PC-9 (cell line): Measurements from ENCODE around the gene GK. TPM values are rescaled to one million over a fixed set of nuclear protein-coding genes. Genes with fewer than 3 reads are reported as not detected.
"Not testable (repeated sequence)": the region's sequence is repeated elsewhere in the genome, so short reads cannot be mapped to it uniquely, and the experiment has no call there.

Source experiments
- BruUV-seq: library from RNA; stranded (reverse); fragments of 400-500 nt; replicated peaks from 2 replicates; lab custom pipeline; 2021; lab: Mats Ljungman, UMichigan
- CTCF ChIA-PET: fragments of 300-600 bp; sonication (Branson Sonifier 250); formaldehyde crosslinking; loops from one replicate; lab custom pipeline; 2022; ENCODE audit warnings: antibody characterized with exemption; lab: Charles Lee
- POLR2A ChIA-PET: fragments of 300-600 bp; sonication (Branson Sonifier 250); formaldehyde crosslinking; loops from one replicate; lab custom pipeline; 2022; ENCODE audit warnings: antibody characterized with exemption; ENCODE audit not compliant: unreplicated experiment; lab: Charles Lee
- DNase-seq, 2 experiments: peaks; one replicate each; pipeline versions ENCODE4 v3.0.0 to v3.0.0-alpha.2; 2015 to 2022; ENCODE audit warnings: mixed read lengths in 1 of 2
- H2AFZ ChIP-seq: fragments of 200-600 bp; sonication (generic); 2 replicates; pipeline ENCODE4 v1.8.1; 2017; ENCODE audit warnings: antibody characterized with exemption
- H3F3A ChIP-seq: fragments of 200-600 bp; sonication (generic); 2 replicates; pipeline ENCODE4 v1.8.1; 2017; ENCODE audit warnings: antibody characterized with exemption, mild to moderate bottlenecking, low read depth; ENCODE audit not compliant: insufficient read depth
- H3K27ac ChIP-seq: fragments of 200-600 bp; sonication (generic); 2 replicates; pipeline ENCODE4 v1.6.1; 2016; ENCODE audit warnings: mixed run types
- H3K27me3 ChIP-seq: fragments of 200-600 bp; sonication (generic); 2 replicates; pipeline ENCODE4 v1.6.1; 2016; ENCODE audit warnings: low read depth, mixed run types; ENCODE audit not compliant: insufficient read depth
- H3K36me3 ChIP-seq: fragments of 200-600 bp; sonication (generic); 2 replicates; pipeline ENCODE4 v1.6.1; 2016; ENCODE audit warnings: low read depth, mixed run types
- H3K4me1 ChIP-seq: fragments of 200-600 bp; sonication (generic); replicated peaks from 2 replicates; pipeline ENCODE4 v1.6.1; 2016; ENCODE audit warnings: mixed run types; ENCODE audit not compliant: insufficient read depth
- H3K4me2 ChIP-seq: fragments of 200-600 bp; sonication (generic); 2 replicates; pipeline ENCODE4 v1.6.1; 2017; ENCODE audit warnings: mixed run types
- H3K4me3 ChIP-seq: fragments of 200-600 bp; sonication (generic); 2 replicates; pipeline ENCODE4 v1.6.1; 2016; ENCODE audit warnings: mixed run types
- H3K79me2 ChIP-seq: fragments of 200-600 bp; sonication (generic); 2 replicates; pipeline ENCODE4 v1.6.1; 2017; ENCODE audit warnings: low read depth, mixed run types
- H3K9me2 ChIP-seq: fragments of 200-600 bp; sonication (generic); 2 replicates; pipeline ENCODE4 v1.8.1; 2017; ENCODE audit warnings: mild to moderate bottlenecking; ENCODE audit not compliant: insufficient read depth
- H3K9me3 ChIP-seq: fragments of 200-600 bp; sonication (generic); 2 replicates; pipeline ENCODE4 v1.8.1; 2016; ENCODE audit warnings: low read depth; ENCODE audit not compliant: insufficient read depth
- H4K20me1 ChIP-seq: fragments of 200-600 bp; sonication (generic); 2 replicates; pipeline ENCODE4 v1.8.1; 2017; ENCODE audit not compliant: insufficient read depth
- CTCF ChIP-seq: fragments of 200-600 bp; sonication (generic); conservative IDR thresholded peaks from 2 replicates; pipeline ENCODE4 v1.6.1; 2017; ENCODE audit warnings: mixed run types, antibody characterized with exemption, mild to moderate bottlenecking, moderate library complexity
- EZH2 ChIP-seq: fragments of 200-600 bp; sonication (generic); IDR thresholded peaks from 2 replicates; pipeline ENCODE4 v1.8.0; 2017; ENCODE audit warnings: antibody characterized with exemption, low read depth
- intact Hi-C: fragments of 100-400 bp; cut with micrococcal nuclease; formaldehyde crosslinking; loops from one replicate; pipeline ENCODE4 v1.10.0; 2022; ENCODE audit not compliant: unreplicated experiment
- total RNA-seq: library from RNA; stranded (reverse); gene quantifications from 2 replicates; pipeline ENCODE4 v1.2.3, GENCODE V29; 2021

Gene GK
- total RNA-seq, 1 experiment from 2014 or later, result 5.4 TPM

DNA sequence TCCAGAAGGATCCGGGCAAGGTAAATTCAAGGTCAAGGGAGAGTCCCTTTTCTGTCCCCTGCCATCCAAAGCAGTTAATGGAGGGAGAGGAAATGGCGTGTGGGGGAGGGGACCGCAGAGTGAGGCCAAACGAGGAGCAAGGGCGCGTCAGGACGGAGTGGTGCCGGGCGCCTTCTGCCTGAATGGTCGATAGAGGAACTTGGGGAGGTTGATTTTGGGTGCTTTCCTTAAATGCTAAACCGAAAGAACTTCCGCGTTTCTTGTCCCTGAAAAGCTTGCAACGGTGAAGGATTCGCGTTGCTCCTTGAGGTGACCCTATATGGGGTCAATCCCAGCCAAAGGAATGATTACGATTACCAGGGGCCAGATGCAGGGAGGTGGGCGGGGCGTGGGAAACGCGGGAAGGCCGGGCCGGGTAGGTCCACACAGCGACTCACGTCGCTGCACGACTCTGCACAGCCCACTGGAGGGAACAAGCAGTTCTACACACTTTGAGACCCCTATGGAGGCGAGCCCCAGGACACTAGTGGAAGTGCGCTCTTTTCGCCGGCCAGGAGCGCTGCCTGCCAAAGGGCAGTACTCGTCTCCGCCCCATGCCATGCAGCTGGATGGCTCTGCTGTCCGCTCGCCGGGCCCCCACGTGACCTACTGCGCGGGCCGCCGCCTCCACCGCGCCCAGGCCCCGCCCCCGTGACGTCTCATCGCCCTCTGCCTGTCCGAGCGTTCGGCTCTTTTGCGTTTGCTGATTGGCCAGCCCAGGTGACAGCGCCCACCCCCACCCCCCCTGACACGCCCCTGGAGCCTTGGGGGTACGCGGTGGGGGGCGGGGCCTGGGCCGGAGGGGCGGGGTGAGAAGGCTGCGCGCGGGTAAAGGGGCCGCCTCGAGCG, 452 bp upstream of the GK start:
- H3K4me2 ChIP-seq, result peak overlapping the region; percentile 86
- ChIA-PET CTCF (no interaction called here), POLR2A (no interaction called here)
- 0 out of 2 replicates have a peak, but pooled peaks cover 6% of the 10 kb centered on the region for H3K4me1 ChIP-seq
- no peak for TF ChIP-seq CTCF
- no peak for TF ChIP-seq EZH2
- H3K4me3 ChIP-seq, result peak overlapping the region; percentile 83
- peak; percentile 79 to 93 for DNase-seq
- H3K36me3 ChIP-seq, result no peaks in the 10 kb centered on the region
- no peaks in the 10 kb centered on the region for H3K27me3 ChIP-seq
- H3K79me2 ChIP-seq, result no peaks in the 10 kb centered on the region
- peak overlapping the region; percentile 98 for H2AFZ ChIP-seq
- intact Hi-C loops, result no loop called here
- H3K27ac ChIP-seq, result no peak overlapping the region
- H3K9me2 ChIP-seq, result no peaks in the 10 kb centered on the region
- no peaks in the 10 kb centered on the region for H4K20me1 ChIP-seq
- BruUV-seq, result no TSS peak
- H3K9me3 ChIP-seq, result no peaks in the 10 kb centered on the region
- H3F3A ChIP-seq, result no peaks in the 10 kb centered on the region; the same call in 1 of the 2 replicates

DNA sequence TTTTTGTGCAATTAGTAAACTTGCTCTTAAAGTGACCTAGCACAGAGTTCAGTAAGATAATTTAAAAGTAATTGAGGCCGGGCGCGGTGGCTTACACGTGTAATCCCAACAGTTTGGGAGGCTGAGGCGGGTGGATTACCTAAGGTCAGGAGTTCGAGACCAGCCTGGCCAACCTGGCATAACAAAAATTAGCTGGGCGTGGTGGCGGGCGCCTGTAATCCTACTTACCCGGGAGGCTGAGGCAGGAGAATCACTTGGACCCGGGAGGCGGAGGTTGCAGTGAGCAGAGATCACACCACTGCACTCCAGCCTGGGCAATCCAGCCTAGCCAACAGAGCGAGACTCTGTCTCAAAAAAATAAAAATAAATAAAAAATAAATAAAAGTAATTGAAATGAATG, 1.2 kb downstream of the GK start:
- CTCF ChIA-PET, H3K9me2 ChIP-seq, H4K20me1 ChIP-seq, H3K4me3 ChIP-seq, H3K4me1 ChIP-seq, H3F3A ChIP-seq, DNase-seq, H2AFZ ChIP-seq, H3K9me3 ChIP-seq, BruUV-seq, intact Hi-C loops, H3K27me3 ChIP-seq, H3K36me3 ChIP-seq, H3K79me2 ChIP-seq, POLR2A ChIA-PET, H3K27ac ChIP-seq: not testable (repeated sequence)
- peak overlapping the region; percentile 79 for H3K4me2 ChIP-seq

- Histone ChIP-seq H3K27me3 (no peaks in the 10 kb centered on the region), H3F3A (no peaks in the 10 kb centered on the region; the same call in 1 of the 2 replicates), H3K4me3 (no peak overlapping the region), H4K20me1 (no peaks in the 10 kb centered on the region), H3K9me3 (no peaks in the 10 kb centered on the region), H3K79me2 (no peaks in the 10 kb centered on the region), H2AFZ (no peak overlapping the region), H3K4me1 (0 out of 2 replicates have a peak, but pooled peaks cover 3% of the 10 kb centered on the region), H3K27ac (no peak overlapping the region), H3K36me3 (no peaks in the 10 kb centered on the region), H3K4me2 (no peak overlapping the region), H3K9me2 (no peaks in the 10 kb centered on the region)
- ChIA-PET POLR2A (no interaction called here), CTCF (no interaction called here)
- BruUV-seq, result no TSS peak
- TF ChIP-seq EZH2, result no peak
- TF ChIP-seq CTCF, result no peak
- intact Hi-C loops, result no loop called here
- no peak for DNase-seq
Observed at GRCh38 chrX:30654989-30655607, 1.9 kb downstream of the GK start.
